Stimulated activated CD4-positive, alpha-beta T cell treated with anti-CD3 and anti-CD28 coated beads, Interleukin-12 subunit alpha, Interleukin-12 subunit beta, amount 100 ng/mL, for 48 hours (primary cell): ENCODE data around the gene TMOD3.
"Not testable (repeated sequence)": the region's sequence is repeated elsewhere in the genome, so short reads cannot be mapped to it uniquely, and the experiment has no call there.

Source experiments
- DNase-seq, 3 donors: peaks; one replicate each; pipeline ENCODE4 v3.0.0-alpha.2; 2020; ENCODE audit warnings: low read depth in 2 of 3, low spot score in 1 of 3

TMOD3 gene

DNA sequence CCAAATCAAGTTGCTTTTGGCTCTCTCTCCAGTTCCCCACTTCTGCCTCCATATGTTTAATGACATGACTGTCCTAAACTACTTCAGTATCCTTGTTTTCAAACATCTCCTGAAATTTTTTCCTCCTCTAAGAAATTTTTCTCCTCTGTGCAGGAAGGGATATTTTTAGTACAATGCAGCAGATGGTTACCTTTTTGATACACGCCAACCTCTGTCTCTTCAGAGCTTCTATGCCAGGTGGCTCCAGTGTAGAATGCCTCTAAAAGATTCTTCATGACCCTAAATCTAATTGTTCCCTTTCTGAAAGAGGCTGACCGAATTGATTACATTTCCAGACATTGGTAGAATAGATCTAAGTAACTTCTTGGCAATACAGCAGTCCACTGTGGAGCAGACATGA, 33.7 kb downstream of the TMOD3 start:
- DNase-seq = no peak

DNA sequence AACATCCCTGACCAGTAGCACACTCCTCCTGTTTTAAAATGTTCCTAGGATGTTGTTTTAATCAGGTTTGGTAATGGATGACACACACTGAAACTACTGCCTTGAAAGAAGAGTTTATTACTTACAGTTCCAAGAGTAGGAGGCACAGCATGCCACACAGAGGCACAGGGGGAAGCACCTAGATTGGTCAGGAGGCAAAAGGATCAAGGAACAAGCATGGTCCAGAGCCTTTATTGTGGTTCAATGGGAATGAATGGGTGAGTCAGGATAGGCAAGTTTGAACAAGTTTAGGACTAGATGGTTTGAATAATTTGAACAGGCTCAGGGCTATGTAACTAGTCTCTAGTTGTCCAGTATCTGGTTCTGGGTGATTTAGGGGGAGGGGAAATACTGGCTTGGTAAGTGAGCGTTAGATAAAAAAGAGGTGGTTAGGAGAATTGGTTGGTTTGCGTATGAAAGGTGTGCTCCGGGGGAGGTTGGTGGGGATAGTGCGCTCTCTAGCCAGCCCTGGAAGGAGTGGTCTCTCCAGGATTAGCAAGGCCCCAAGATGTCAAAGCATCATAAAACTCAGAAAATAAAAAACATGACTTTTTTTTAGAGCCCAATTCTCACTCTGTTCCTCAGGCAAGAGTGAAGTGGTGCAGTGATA, 35.1 kb downstream of the TMOD3 start:
- peak; percentile 22 to 37 (median 24) for DNase-seq

DNA sequence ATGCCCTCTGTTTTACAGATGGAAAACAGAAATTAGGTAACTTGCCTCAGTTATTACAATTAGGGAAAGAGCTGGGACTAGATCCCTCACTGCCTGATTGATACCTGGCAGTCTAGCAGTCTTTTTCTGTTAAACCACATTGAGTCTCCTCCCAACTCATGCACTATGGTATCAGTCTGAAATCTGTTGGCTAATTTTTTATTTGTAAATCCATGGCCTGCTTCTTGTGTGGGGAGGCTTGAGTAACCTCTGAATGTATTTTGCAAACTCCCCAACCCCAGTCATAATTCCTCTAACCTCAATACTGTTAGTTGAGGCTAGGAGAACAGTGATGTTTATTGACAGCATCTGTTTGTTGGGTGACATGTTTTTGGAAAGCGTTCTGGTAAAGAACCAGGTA, 35.9 kb downstream of the TMOD3 start:
- DNase-seq = no peak

DNA sequence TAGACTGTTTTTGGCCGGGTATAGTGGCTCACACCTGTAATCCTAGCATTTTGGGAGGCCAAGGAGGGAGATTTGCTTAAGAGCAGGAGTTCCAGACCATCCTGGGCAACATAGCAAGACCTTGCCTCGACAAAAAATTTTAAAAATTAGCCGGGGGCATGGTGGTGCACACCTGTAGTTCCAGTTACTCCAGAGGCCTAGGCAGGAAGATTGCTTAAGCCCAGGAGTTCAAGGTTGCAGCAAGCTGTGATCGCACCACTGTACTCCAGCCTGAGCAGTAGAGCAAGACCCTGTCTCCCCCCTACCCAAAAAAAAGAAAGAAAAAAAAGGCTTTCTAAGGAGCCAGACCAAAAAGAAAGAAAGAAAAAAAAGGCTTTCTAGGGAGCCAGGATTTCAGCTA, 36.7 kb downstream of the TMOD3 start:
- no peak for DNase-seq

DNA sequence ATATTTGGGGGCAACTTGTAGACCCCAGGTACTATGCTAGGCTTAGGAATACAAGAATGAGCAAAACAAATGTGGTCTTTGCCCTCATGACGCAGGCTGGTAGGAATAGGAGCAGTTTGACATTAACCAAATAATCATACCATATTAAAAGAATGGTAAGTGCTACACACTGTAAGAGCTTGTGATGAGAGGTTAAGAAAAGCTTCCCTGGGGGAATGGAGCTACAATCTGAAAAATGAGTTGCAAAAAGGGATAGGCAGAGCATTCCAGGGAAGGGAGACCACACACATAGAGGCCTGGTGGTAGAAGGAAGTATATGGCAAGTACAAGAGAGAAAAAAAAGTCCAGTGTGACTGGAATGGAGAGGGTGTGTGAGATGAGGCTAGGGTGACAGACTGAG, 37.3 kb downstream of the TMOD3 start:
- no peak for DNase-seq

DNA sequence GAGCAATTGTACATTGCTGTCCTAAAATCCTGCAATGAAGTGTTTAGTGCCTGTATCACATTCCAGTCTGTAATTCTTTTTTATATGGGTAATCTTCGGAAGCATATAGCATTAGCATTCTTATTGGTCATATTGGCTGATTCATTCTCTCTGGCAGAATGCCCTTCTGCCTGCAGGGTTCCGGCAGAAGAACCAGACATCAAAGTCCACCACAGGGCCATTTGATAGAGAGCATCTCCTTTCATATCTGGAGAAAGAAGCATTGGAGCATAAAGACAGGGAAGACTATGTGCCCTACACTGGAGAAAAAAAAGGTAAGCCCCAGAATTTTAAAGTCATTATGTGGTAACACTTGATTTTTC, 39.6 kb downstream of the TMOD3 start:
- DNase-seq = no peak

DNA sequence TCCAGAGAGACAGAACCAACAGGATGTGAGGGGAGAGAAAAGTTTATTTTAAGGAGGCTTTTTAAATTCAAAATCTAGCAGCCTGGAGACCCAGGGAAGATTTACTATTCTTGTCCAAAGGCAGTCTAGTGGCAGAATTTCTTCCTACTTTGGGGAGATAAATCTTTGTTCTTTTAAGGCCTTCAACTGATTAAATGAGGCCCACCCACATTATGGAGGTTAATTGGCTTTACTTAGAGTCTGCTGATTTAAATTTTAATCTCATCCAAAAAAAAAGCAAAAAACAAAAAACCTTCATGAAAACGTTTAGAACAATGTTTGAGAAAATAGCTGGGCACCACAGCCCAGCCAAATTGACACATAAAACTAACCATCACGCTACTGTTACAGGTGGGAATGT, 41.3 kb downstream of the TMOD3 start:
- no peak for DNase-seq

DNA sequence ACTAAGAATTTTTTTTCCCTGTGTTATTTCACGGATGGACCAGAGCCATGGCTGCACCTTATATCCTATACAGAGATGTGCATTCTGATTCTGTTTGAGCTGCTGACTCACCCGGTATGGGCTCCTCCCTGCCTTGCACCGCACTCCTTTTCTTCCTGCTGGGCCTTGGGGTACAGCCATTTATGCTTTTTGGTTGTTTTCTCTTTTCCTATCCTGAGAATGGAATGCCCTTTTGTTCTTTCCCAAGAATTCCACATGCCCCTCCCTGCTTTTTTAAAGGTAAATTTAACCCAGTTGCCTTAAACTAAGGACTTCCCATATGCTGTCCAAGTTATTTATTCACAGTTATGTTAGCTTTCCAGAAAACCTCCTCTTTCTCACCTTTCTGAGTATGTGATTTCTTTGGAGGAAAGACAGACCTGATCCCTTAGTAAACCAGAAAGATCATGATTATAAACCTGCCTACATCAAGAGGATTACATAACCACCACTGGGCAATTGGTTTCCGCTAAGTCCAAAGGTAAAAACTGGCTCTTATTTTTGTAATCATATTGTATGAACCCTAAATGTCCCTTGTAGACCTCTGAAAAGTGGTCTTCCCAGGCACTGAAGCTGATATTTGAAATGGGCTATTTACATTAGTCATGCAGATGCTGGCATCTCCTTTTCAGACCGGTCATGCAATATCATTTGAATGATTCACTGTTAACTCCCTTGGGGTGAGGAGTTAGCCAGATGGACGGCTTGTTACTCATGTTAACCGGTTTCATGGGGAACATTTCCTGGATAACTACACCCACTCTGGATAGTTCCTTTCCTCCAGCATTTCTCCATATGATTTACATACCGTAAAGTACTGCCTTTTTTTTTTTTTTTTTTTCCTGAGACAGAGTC, 45.5 kb downstream of the TMOD3 start:
- no peak for DNase-seq

DNA sequence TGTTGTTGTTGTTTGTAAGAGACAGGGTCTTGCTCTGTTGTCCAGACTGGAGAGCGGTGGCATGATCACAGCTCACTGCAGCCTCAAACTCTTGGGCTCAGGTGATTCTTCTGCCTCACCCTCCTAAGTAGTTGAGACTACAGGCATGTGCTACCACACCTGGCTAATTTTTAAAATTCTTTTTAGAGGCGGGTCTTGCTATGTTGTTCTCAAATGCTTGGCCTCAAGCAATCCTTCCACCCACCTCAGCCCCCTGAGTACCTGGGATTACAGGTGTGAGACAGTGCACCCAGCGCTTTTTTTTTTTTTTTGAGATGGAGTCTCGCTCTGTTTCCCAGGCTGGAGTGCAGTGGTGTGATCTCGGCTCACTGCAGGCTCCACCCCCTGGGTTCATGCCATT, 46.7 kb downstream of the TMOD3 start:
- DNase-seq = no peak

DNA sequence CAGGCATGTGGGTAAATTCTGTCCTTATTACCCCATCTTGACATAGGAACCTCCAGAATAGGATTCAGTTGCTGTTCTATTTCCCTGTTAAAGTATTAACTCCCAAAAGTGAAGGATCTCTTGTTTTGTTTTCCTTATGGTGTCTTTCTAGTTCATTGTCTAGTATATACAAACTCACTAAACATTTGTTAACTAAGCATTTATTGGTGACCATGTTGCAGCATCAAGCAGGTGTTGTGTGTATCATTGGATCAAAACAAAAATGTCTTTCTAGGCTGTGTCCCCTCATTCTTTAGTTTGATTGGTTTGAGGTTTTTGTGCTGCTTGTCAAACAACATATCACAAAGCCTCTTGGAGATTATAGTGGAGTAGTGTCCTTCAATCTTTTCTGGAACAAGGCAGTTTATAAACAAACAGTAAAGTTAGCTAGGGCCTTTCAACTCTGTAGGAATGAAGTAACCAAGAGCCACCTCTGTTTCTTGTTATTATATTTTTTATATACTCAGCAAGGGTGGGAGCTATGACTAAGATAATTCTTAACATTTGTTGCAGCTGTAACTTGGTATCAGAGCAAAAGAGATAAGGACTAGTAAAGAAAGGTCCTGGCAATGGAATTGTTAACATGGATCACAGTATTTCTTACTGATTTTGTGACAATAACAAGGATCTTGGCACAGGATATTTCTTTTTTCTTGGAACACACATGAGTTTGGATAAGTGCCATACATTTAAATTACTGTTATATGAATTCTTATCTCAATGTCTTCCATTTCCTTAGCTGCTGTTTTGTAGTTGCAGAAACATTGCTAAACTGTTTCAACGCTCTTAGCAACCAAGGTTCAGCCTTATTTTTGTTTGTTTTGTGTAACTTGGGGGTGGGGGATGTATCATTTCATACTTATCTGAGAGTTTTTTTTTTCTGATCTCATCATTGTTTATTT, 49.3 kb downstream of the TMOD3 start:
- no peak for DNase-seq

DNA sequence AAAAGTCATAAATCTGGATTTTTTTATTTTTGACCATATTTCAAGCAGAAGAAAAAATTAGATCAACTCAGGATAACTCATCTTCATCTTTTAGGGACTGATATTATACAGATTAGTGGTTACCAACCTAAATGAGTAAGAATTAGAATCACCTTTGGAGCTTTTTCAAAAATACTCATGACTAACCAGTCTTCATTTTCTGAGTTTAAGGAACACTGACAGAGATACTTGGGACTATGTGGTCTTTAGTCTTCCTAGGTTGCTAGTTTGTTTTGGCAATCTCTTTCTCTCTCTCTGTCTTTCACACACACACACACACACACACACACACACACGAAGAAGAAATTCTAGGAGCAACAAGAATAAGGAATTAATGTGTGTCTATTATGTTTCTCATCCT, 50.1 kb downstream of the TMOD3 start:
- no peak for DNase-seq

DNA sequence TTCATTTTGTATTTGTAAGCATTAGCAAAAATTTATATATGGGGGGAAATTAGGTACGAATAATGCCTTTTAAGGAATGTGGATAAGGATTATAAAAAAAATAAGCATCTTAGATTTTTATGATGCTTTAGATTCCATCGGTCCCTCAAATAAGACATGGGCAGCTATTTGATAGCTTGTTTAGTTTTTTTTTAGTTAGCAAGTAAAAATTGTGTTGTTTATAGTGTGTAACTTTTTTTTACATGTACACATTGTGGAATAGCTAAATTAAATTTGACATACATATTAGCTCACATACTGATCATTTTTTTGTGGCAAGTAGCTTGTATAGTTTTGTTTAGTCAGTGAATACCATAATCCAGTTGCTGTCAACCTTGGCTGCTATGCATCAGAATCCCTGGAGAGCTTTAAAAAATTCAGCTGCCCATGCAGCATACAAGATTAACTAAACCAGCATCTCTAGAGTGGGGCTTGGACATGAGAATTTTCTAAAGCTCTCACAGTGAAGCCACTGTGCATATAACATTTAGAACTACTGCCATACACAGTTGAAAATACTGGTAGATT, 53.9 kb downstream of the TMOD3 start:
- no peak for DNase-seq

DNA sequence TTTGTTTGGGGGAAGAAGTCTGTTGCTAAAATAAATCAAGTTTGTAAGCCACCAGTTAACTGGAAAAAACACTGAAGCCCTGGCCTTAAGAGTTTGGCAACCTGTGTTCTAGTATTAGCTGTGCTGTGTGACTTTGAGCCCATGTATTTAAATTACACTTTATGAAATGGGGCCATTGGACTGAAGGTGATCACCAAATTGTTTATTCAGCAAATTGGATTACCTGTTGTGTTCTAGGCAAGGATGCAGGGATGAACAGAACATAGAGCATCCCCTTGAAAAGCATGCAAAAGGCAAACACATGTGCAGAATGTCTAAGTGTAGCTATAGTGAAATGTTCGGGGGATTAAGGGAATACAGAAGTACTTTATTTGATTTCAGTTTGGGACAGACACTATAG, 54.6 kb downstream of the TMOD3 start:
- DNase-seq = no peak

DNA sequence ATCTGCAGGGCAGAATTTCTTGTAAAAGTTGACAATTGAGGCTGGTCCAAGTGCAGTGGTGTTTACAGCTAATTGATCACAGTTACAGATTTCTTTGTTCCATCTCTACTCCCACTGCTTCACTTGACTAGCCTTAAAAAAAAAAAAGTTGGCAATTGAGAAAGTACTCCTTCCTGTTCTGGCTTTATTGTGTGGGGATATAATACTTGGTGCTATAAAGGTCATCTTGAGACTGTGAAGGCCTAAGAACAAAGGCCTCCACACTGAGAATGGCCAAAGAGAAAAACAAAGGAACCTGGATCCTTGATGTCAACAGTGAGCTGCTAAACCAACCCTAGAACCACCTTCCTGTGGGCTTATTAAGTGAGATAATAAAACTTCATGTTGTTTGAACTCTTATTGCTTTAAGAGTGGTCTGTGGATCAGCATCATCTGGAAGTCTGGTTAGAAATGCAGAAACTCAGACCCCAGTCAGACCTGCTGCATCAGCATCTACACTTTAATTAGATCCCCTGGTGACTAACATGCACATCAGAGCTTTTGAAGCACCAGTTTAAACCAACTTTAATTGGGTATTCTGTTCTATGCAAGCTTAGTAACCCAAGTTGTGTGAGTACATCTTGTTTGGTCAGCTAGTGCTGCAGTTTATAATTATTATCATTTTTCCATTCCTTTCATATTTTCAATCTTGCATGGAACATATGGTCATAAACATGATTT, 55.2 kb downstream of the TMOD3 start:
- DNase-seq = no peak

DNA sequence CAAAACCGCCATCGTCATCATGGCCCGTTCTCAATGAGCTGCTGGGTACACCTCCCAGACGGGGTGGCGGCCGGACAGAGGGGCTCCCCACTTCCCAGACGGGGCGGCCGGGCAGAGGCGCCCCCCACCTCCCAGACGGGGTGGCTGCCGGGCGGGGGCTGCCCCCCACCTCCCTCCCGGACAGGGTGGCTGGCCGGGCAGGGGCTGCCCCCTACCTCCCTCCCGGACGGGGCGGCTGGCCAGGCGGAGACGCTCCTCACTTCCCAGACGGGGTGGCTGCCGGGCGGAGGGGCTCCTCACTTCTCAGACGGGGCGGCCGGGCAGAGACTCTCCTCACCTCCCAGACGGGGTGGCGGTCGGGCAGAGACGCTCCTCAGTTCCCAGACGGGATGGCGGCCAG, 56.3 kb downstream of the TMOD3 start:
- not testable (repeated sequence) for DNase-seq

DNA sequence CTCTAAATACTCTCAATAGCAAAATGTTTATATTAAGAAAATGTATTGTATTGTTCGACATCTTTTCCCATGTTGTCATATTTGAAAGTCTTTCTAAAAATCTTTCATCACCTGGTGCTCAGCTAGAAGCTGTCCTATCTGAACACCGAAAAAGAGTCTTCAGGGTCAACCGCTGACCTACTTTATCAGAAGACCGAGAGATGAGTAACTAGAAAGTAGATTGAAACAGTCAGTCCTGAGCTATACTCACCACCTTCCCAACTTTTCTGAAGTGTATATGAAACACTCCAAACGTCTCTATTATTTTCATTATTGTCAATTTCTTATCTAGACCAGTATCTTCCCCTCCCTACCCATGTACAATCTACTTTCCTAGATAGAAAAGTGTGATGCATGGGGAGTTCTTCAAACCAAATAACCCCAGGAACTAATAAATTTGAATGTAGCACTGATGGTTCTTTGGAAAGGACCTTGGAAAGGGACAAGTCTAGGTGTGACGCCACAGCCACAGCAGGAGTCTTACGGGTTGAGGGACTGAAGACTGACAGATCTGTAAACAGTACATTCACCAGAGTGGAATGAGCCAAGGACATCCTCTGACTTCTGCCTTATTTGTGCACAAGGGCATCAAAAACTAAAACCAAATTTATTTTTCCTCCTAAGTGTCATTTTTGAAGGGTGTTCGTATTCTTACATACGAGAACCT, 58.6 kb downstream of the TMOD3 start:
- no peak for DNase-seq

DNA sequence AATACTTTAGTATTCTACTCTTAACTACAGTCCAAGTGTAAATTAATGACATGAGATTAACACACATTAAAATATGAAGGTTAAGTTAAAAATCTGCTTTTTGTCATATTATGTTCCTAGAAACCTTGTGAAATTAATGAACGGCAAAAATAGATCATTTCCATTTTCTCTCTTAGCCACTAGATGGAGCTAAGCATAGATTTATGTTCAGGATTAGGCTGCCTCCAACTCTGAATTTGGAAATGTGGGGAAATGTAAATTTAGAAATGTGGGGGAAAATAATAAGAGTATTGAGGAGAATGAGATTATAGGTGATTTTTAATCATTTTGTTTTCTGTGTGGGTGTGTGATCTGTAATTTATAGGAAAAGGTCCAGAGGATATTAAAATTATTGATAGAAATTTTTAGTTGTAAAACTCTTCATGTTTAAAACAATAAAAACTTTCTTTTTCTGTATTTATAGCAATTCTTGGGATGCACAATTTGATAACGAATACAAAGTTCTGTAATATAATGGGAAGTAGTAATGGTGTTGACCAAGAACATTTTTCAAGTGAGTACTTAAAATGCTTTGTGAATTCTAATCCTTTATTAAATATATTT, 59.2 kb downstream of the TMOD3 start:
- no peak for DNase-seq

DNA sequence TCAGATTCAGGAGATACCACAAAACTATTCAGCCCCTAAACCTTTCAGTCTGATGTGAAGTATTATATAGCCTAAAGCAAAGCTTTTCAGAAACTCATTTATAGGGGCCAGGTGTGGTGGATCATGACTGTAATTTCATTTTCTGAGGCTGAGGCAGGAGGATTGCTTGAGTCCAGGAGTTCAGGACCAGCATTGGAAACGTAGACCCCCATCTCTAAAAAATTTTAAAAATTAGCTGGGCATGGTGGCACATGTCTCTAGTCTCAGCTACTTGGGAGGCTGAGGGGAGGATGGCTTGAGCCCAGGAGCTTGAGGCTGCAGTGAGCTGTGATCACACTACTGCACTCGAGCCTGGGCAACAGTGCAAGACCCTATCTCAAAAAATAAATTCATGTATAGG, 60.0 kb downstream of the TMOD3 start:
- DNase-seq = no peak

DNA sequence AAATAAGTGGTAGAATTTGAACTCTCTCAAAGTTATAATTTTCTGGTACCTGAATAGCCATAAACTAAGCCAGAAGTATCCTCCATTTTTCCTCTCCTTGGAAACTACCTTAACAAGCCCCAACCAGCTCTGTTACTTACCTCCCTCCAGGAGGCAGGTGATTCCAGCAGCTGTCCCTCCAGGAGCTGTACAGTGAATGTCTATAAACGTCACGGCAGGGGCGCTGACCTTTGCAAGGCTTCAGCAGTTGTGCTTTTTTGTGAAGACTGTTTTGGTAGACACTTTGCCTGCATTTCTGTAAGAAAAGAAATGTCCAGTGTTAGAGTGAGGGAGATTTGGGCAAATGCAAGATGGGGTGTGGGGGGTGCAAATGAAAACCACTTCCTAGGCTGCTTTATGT, 75.0 kb downstream of the TMOD3 start:
- DNase-seq = no peak

DNA sequence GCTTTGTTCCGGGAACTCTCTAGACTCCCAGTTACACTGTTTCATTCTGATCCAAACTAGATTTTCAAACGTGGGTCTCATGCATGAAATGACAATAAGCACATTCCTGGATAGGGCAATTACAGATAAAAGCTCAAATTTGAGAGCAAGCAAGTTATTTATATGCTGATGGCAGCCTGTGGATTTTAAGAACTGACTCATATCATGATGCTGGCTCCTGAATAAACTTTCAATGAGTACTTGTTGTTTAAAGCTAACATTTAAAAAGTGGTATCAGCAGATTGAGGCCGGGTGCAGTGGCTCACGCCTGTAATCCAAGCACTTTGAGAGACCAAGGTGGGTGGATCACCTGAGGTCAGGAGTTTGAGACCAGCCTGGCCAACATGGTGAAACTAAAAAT, 75.5 kb downstream of the TMOD3 start:
- no peak for DNase-seq
